H1 (cell line): Measurements from ENCODE around the gene HECTD4. TPM values are rescaled to one million over a fixed set of nuclear protein-coding genes. Genes with fewer than 3 reads are reported as not detected.

ENCODE experiments used
- CTCF ChIA-PET: fragments of 300-600 bp; sonication (Branson Sonifier 250); formaldehyde crosslinking; loops from one replicate; lab custom pipeline; 2021; ENCODE audit not compliant: partially characterized antibody; lab: Charles Lee
- POLR2A ChIA-PET: fragments of 300-600 bp; sonication (Branson Sonifier 250); formaldehyde crosslinking; loops from one replicate; lab custom pipeline; 2021; ENCODE audit warnings: inconsistent platforms; ENCODE audit not compliant: partially characterized antibody; lab: Charles Lee
- DNase-seq, 2 experiments: peaks; one replicate each; pipeline versions ENCODE4 v3.0.0 to v3.0.0-alpha.2; 2010 to 2022; ENCODE audit warnings: low spot score in 2 of 2, low read depth in 1 of 2, mixed read lengths in 1 of 2
- FAIRE-seq: peaks from 2 replicates; lab custom pipeline; 2011; peaks lifted over from hg19 to GRCh38; lab: Jason Lieb, UNC
- H2AFZ ChIP-seq: 2 replicates; pipeline ENCODE4 v1.8.1; 2012; ENCODE audit warnings: low read length, inconsistent platforms
- H2AK5ac ChIP-seq: 2 replicates; pipeline ENCODE4 v1.6.1; 2013; ENCODE audit warnings: low read depth, low read length
- H2BK120ac ChIP-seq: replicated peaks from 2 replicates; pipeline ENCODE3; 2013; ENCODE audit warnings: low read depth, low read length, inconsistent platforms
- H2BK12ac ChIP-seq: 2 replicates; pipeline ENCODE4 v1.6.1; 2013; ENCODE audit warnings: low read depth, low read length
- H2BK15ac ChIP-seq: 2 replicates; pipeline ENCODE4 v1.6.1; 2013; ENCODE audit warnings: low read length
- H2BK20ac ChIP-seq: 2 replicates; pipeline ENCODE4 v1.6.1; 2013; ENCODE audit warnings: low read length
- H2BK5ac ChIP-seq: 2 replicates; pipeline ENCODE4 v1.6.1; 2013; ENCODE audit warnings: low read depth, low read length
- H3K14ac ChIP-seq: 2 replicates; pipeline ENCODE4 v1.6.1; 2013; ENCODE audit warnings: inconsistent platforms; ENCODE audit not compliant: insufficient read length
- H3K18ac ChIP-seq: 2 replicates; pipeline ENCODE4 v1.6.1; 2013; ENCODE audit warnings: low read length; ENCODE audit errors: extremely low read depth
- H3K23ac ChIP-seq: 2 replicates; pipeline ENCODE4 v1.6.1; 2013; ENCODE audit warnings: inconsistent platforms; ENCODE audit not compliant: insufficient read length
- H3K23me2 ChIP-seq: 2 replicates; pipeline ENCODE4 v1.6.1; 2013; ENCODE audit warnings: low read depth, low read length
- H3K27ac ChIP-seq: 2 replicates; pipeline ENCODE4 v1.6.1; 2011; ENCODE audit warnings: low read depth, low read length, inconsistent platforms
- H3K27me3 ChIP-seq, 4 experiments: replicated peaks in 1 of 4; 1 replicate in 1 of 4; 2 replicates in 3 of 4; pipeline versions ENCODE4 v1.6.1 to v1.8.1; 2011 to 2013; ENCODE audit warnings: low read length in 3 of 4, mild to moderate bottlenecking in 3 of 4, inconsistent platforms in 2 of 4, mixed read lengths in 2 of 4, moderate library complexity in 1 of 4; ENCODE audit not compliant: control insufficient read depth in 3 of 4, insufficient read depth in 3 of 4; ENCODE audit errors: extremely low read depth in 1 of 4
- H3K36me3 ChIP-seq, 4 experiments: 2 replicates each; pipeline versions ENCODE4 v1.6.1 to v1.8.1; 2011 to 2013; ENCODE audit warnings: mild to moderate bottlenecking in 4 of 4, low read length in 3 of 4, moderate library complexity in 2 of 4, control low read depth in 1 of 4, inconsistent platforms in 1 of 4; ENCODE audit not compliant: insufficient read depth in 4 of 4, control insufficient read depth in 2 of 4
- H3K4ac ChIP-seq: replicated peaks from 2 replicates; pipeline ENCODE3; 2013; ENCODE audit warnings: low read length, low read depth, mixed read lengths, inconsistent platforms; ENCODE audit not compliant: insufficient read length
- H3K4me1 ChIP-seq, 4 experiments: replicated peaks in 1 of 4; 1 replicate in 1 of 4; 2 replicates in 3 of 4; pipeline versions ENCODE4 v1.6.1 to v1.8.1; 2011 to 2013; ENCODE audit warnings: low read length in 3 of 4, inconsistent platforms in 2 of 4, mixed read lengths in 1 of 4; ENCODE audit not compliant: insufficient read depth in 4 of 4, control insufficient read depth in 3 of 4
- H3K4me2 ChIP-seq, 2 experiments: 2 replicates each; pipeline versions ENCODE4 v1.6.1 to v1.8.1; 2011 to 2013; ENCODE audit warnings: low read depth in 2 of 2, low read length in 2 of 2, control low read depth in 1 of 2, inconsistent platforms in 1 of 2, mild to moderate bottlenecking in 1 of 2; ENCODE audit not compliant: insufficient read depth in 1 of 2
- H3K4me3 ChIP-seq, 4 experiments: fragments of 200-600, 300-600 bp in 1 of 4; sonication (generic), shearing (Covaris generic), sonication (Bioruptor Twin) in 1 of 4; 2 replicates each; pipeline versions ENCODE4 v1.5.1 to v1.8.1; 2011 to 2016; ENCODE audit warnings: low read length in 4 of 4, low read depth in 3 of 4, control low read depth in 2 of 4, inconsistent platforms in 2 of 4, mild to moderate bottlenecking in 2 of 4, mixed read lengths in 1 of 4, moderate library complexity in 1 of 4; ENCODE audit not compliant: insufficient read depth in 2 of 4; ENCODE audit errors: extremely low read depth in 1 of 4
- H3K56ac ChIP-seq: replicated peaks from 2 replicates; pipeline ENCODE3; 2013; ENCODE audit warnings: low read depth, mild to moderate bottlenecking, mixed read lengths, low read length, inconsistent platforms; ENCODE audit not compliant: insufficient read length
- H3K79me1 ChIP-seq: 2 replicates; pipeline ENCODE4 v1.6.1; 2013; ENCODE audit warnings: low read depth, low read length, control low read depth
- H3K79me2 ChIP-seq, 2 experiments: 2 replicates each; pipeline versions ENCODE4 v1.6.1 to v1.8.1; 2012 to 2013; ENCODE audit warnings: low read length in 2 of 2, mild to moderate bottlenecking in 2 of 2, inconsistent platforms in 1 of 2; ENCODE audit not compliant: insufficient read depth in 2 of 2, control insufficient read depth in 1 of 2
- H3K9ac ChIP-seq, 4 experiments: replicated peaks in 1 of 4; 1 replicate in 1 of 4; 2 replicates in 3 of 4; pipeline versions ENCODE4 v1.6.1 to v1.8.1; 2011 to 2013; ENCODE audit warnings: low read depth in 3 of 4, low read length in 3 of 4, control low read depth in 2 of 4, mild to moderate bottlenecking in 2 of 4, moderate library complexity in 2 of 4, inconsistent platforms in 1 of 4; ENCODE audit errors: extremely low read depth in 1 of 4
- H3K9me3 ChIP-seq, 2 experiments: 2 replicates each; pipeline versions ENCODE4 v1.6.1 to v1.8.1; 2012 to 2013; ENCODE audit warnings: mild to moderate bottlenecking in 2 of 2, moderate library complexity in 2 of 2, control low read depth in 1 of 2, inconsistent platforms in 1 of 2, low read depth in 1 of 2, low read length in 1 of 2, mixed read lengths in 1 of 2; ENCODE audit not compliant: insufficient read depth in 2 of 2
- H4K20me1 ChIP-seq, 2 experiments: replicated peaks in 1 of 2; 2 replicates each; pipeline versions ENCODE3 to v1.8.1; 2011 to 2013; ENCODE audit warnings: inconsistent platforms in 2 of 2, low read length in 2 of 2, mild to moderate bottlenecking in 1 of 2; ENCODE audit not compliant: insufficient read depth in 2 of 2, control insufficient read depth in 1 of 2
- H4K5ac ChIP-seq: 2 replicates; pipeline ENCODE4 v1.6.1; 2013; ENCODE audit warnings: low read length, low read depth, mixed read lengths, inconsistent platforms; ENCODE audit not compliant: insufficient read length
- H4K8ac ChIP-seq: 2 replicates; pipeline ENCODE4 v1.8.0; 2013; ENCODE audit warnings: mild to moderate bottlenecking, moderate library complexity, low read length, inconsistent platforms; ENCODE audit not compliant: insufficient read depth; ENCODE audit errors: extremely low read depth
- H4K91ac ChIP-seq: replicated peaks from 2 replicates; pipeline ENCODE3; 2013; ENCODE audit warnings: low read length, mixed read lengths, inconsistent platforms; ENCODE audit not compliant: insufficient read length
- CBX5 ChIP-seq: fragments of 300-800, 300-1000 bp; sonication (generic); IDR thresholded peaks from 2 replicates; pipeline ENCODE4 v1.7.1; 2016; ENCODE audit warnings: antibody characterized with exemption, low read length, low read depth
- SIRT6 ChIP-seq: IDR thresholded peaks from one replicate; pipeline ENCODE4 v1.7.1; 2012; ENCODE audit warnings: low read length, inconsistent platforms
- WGBS, 2 experiments: shearing (Covaris generic) in 1 of 2; methylation state at CpG; one replicate each; pipeline versions ENCODE4 v1.1.6 to v1.1.7; 2013 to 2015; ENCODE audit warnings: low lambda C conversion rate in 2 of 2, mixed read lengths in 2 of 2, inconsistent platforms in 1 of 2, low coverage in 1 of 2, missing lambda C conversion rate in 1 of 2; ENCODE audit not compliant: insufficient replicate concordance in 2 of 2, insufficient coverage in 1 of 2, insufficient read length in 1 of 2; ENCODE audit errors: extremely low coverage in 1 of 2, missing lambda C conversion rate in 1 of 2; 5-methylcytosine and 5-hydroxymethylcytosine counted together
- polyA plus RNA-seq, 7 experiments: library from polyadenylated mRNA; depleted of rRNA in 3 of 7; stranded (reverse) in 5 of 7; unstranded in 2 of 7; fragments of >200 nt in 5 of 7; fragments of 200-250 nt in 2 of 7; gene quantifications; 1 replicate in 5 of 7; 2 replicates in 1 of 7; 4 replicates in 1 of 7; pipeline versions ENCODE4 v1.2.1 to v1.2.3, GENCODE V29; 2011 to 2013; ENCODE audit warnings: missing spikeins in 2 of 7, mixed read lengths in 2 of 7
- total RNA-seq: library from RNA; stranded (reverse); fragmentation: NEBNext Ultra II Directional; extraction: Animal tissue kit (Norgen Biotek cat#: 25700); gene quantifications from 2 replicates; pipeline ENCODE4 v1.2.1, GENCODE V29; 2021

HECTD4 gene
- total and polyA plus RNA-seq, 2 of the 8 experiments (the other 6 are each of a cell fraction or from before 2014, with no cell fraction given): 6.5 to 33.7 TPM

DNA sequence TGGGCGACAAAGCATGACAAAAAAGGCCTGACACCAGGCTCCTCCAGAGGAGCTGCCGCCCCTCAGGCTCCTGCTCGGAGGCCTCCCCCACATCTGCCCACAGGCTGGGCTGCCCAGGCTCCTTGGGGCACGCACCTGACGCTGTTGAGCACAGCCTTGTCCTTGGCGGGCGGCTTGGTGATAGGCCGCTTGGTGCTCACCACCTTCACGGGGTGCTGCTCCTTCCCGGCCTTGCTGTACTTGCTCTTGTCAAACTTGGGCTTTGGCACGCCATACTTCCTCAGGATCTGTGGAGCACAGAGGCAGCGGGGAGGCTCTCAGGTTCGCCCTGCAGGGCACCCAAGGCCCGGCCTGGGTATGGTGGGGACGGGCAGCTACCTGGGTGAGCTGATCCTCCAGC is 203.4 kb downstream of the HECTD4 start:
- H3K9me3 ChIP-seq: no peaks in the 10 kb centered on the region
- H3K4me2 ChIP-seq: no peak overlapping the region
- no peak for DNase-seq
- H2BK12ac ChIP-seq: no peak overlapping the region
- H3K4me1 ChIP-seq: peaks cover 2 to 14% (median 9%) of the 10 kb centered on the region in 4 experiments; a peak in 6 of 7 replicates
- H2AK5ac ChIP-seq: no peak overlapping the region
- FAIRE-seq: no peak
- H3K14ac ChIP-seq: no peak overlapping the region
- no peaks in the 10 kb centered on the region for H3K79me1 ChIP-seq
- H2BK15ac ChIP-seq: no peak overlapping the region
- H3K36me3 ChIP-seq: peaks cover 8 to 18% (median 11%) of the 10 kb centered on the region in 4 experiments; a peak in 7 of 8 replicates
- no peak overlapping the region; the same call in 1 of the 2 replicates for H4K8ac ChIP-seq
- no peaks in the 10 kb centered on the region for H3K27me3 ChIP-seq
- H3K4ac ChIP-seq: no peak overlapping the region
- no peak overlapping the region for H3K56ac ChIP-seq
- H3K23ac ChIP-seq: no peak overlapping the region
- 94% methylated on average over 14 of the region's 15 CpGs; no CpG with 5 or more reads in 1 of the 2 experiments for WGBS, 2 experiments
- no peaks in the 10 kb centered on the region for H4K20me1 ChIP-seq
- H2BK120ac ChIP-seq: no peak overlapping the region
- no peak overlapping the region for H3K4me3 ChIP-seq
- no peaks in the 10 kb centered on the region for H3K23me2 ChIP-seq
- H3K27ac ChIP-seq: no peak overlapping the region; the same call in 1 of the 2 replicates
- no peak overlapping the region for H2BK5ac ChIP-seq
- H4K91ac ChIP-seq: no peak overlapping the region
- ChIA-PET CTCF (interaction anchor here (1.0 kb wide), 1 partner anchor 9 kb away, joined by 3 read pairs; no protein-coding TSS in a partner anchor), POLR2A (no interaction called here)
- H2BK20ac ChIP-seq: no peak overlapping the region
- no peak overlapping the region for H2AFZ ChIP-seq
- H3K18ac ChIP-seq: no peak overlapping the region
- no peaks in the 10 kb centered on the region for H3K79me2 ChIP-seq
- no peak overlapping the region for H4K5ac ChIP-seq
- no peak overlapping the region for H3K9ac ChIP-seq
- TF ChIP-seq CBX5 (no peak), SIRT6 (no peak)
